ENCODE data around the gene PAMR1. TPM values are rescaled to one million over a fixed set of nuclear protein-coding genes. Genes with fewer than 3 reads are reported as not detected.

PAMR1 gene
- total and polyA plus RNA-seq, 2 of the 8 experiments (the other 6 are each of a cell fraction or from before 2014, with no cell fraction given): 3.0 to 6.9 TPM

GRCh38 chr11:35525501-35526175 lies at the start of gene PAMR1 (continued):
- peak; percentile 86 for TF ChIP-seq KDM4A (IDR thresholded peaks at IDR 0.05; ENCODE audit: low read depth, low read length, severe bottlenecking)
- TF ChIP-seq TAF1 (IDR thresholded peaks at IDR 0.05; ENCODE audit: low read depth, low read length): peak; percentile 31; the same call in 1 of the 2 replicates
- peak in 1 of 2 experiments; percentile 46; a peak in 1 of 3 replicates for TF ChIP-seq POLR2A (IDR thresholded peaks at IDR 0.05; ENCODE audit: control extremely low read depth in 1 of 2, low read depth in 2 of 2, low read length in 2 of 2)
- peak; percentile 51; the same call in 1 of the 2 replicates for TF ChIP-seq MAX (IDR thresholded peaks at IDR 0.05)
- peak; percentile 46 for TF ChIP-seq CTBP2 (IDR thresholded peaks at IDR 0.05; ENCODE audit: borderline replicate concordance, insufficient read depth, insufficient read length, low read length)
- TF ChIP-seq TCF12 (IDR thresholded peaks at IDR 0.05; ENCODE audit: low read depth, low read length): no peak
- 0 out of 2 replicates have a peak, but pooled peaks have one; percentile 42 for TF ChIP-seq RBBP5 (IDR thresholded peaks at IDR 0.05; ENCODE audit: borderline replicate concordance, low read depth, low read length)
- TF ChIP-seq E2F6 (IDR thresholded peaks at IDR 0.05): 0 out of 2 replicates have a peak, but pooled peaks have one; percentile 31
- no peak for TF ChIP-seq ATF3 (IDR thresholded peaks at IDR 0.05; ENCODE audit: insufficient read depth, low read depth, low read length)
- TF ChIP-seq NRF1 (IDR thresholded peaks at IDR 0.05; ENCODE audit: low read depth, low read length): no peak
- no peak for TF ChIP-seq SP2 (IDR thresholded peaks at IDR 0.05; ENCODE audit: low read length)
- no peak for TF ChIP-seq CTCF (IDR thresholded peaks at IDR 0.05; ENCODE audit: control extremely low read depth in 1 of 3, insufficient read depth in 1 of 3, low read depth in 1 of 3, low read length in 3 of 3)
- no peak for TF ChIP-seq BRCA1 (IDR thresholded peaks at IDR 0.05; ENCODE audit: low read depth, low read length)
- TF ChIP-seq ASH2L (IDR thresholded peaks at IDR 0.05; ENCODE audit: low read length): peak; percentile 38
- 0 out of 2 replicates have a peak, but pooled peaks have one; percentile 59 for TF ChIP-seq CREB1 (IDR thresholded peaks at IDR 0.05)
- no peak for TF ChIP-seq CHD1 (IDR thresholded peaks at IDR 0.05; ENCODE audit: low read depth, low read length)

Measured in H1 (cell line).